Upper lobe of left lung (tissue), 4 donors: ENCODE data around the gene INPP4B.

ENCODE experiments used
- CTCF ChIP-seq, 6 experiments: fragments of 450-650 bp in 4 of 6; fragments of 200-600 bp in 2 of 6; sonication (generic) in 2 of 6; IDR thresholded peaks; one replicate each; pipeline ENCODE4 v1.5.1; 2016 to 2019; ENCODE audit warnings: antibody characterized with exemption in 6 of 6
- POLR2A ChIP-seq, 4 donors: fragments of 450-650 bp; IDR thresholded peaks; one replicate each; pipeline ENCODE4 v1.5.1; 2016 to 2017; ENCODE audit warnings: antibody characterized with exemption in 4 of 4, mild to moderate bottlenecking in 2 of 4

- no peak for TF ChIP-seq CTCF (IDR thresholded peaks at IDR 0.05)
- TF ChIP-seq POLR2A (IDR thresholded peaks at IDR 0.05): no peak
Measured at GRCh38 chr4:142164767-142165500, 681.2 kb downstream of the INPP4B start.
